ACHN (cell line): ENCODE results near the gene CFAP54.

Experiments
- DNase-seq: peaks from one replicate; pipeline ENCODE4 v3.0.0-alpha.2; 2015
- in situ Hi-C: cut with HindIII; loops from 2 replicates; pipeline ENCODE4 v1.10.0; 2017; ENCODE audit warnings: low sequenced_read_pairs, low pct_ligation_motif_present, low pct_unique_long_range_greater_than_20kb

The CFAP54 gene

GRCh38 chr12:96824838-96825236, 335.5 kb downstream of the CFAP54 start:
- in situ Hi-C loops = no loop called here
- DNase-seq = no peak

- in situ Hi-C loops = no loop called here
- DNase-seq = no peak
These were observed 338.9 kb downstream of the CFAP54 start for GRCh38 chr12:96828169-96828789.

GRCh38 chr12:96829354-96829753, 340.0 kb downstream of the CFAP54 start:
- in situ Hi-C loops = no loop called here
- no peak for DNase-seq

GRCh38 chr12:96831346-96831745, 342.0 kb downstream of the CFAP54 start:
- in situ Hi-C loops = no loop called here
- no peak for DNase-seq

- no peak for DNase-seq
- in situ Hi-C loops = no loop called here
These were observed 356.9 kb downstream of the CFAP54 start for GRCh38 chr12:96846293-96846692.

- in situ Hi-C loops = no loop called here
- no peak for DNase-seq
These were observed 361.3 kb downstream of the CFAP54 start for GRCh38 chr12:96850676-96851075.

GRCh38 chr12:96858162-96858561, 368.8 kb downstream of the CFAP54 start:
- DNase-seq = no peak
- in situ Hi-C loops = no loop called here

GRCh38 chr12:96861656-96862055, 372.3 kb downstream of the CFAP54 start:
- in situ Hi-C loops = no loop called here
- no peak for DNase-seq

GRCh38 chr12:96862326-96862725, 372.9 kb downstream of the CFAP54 start:
- in situ Hi-C loops = no loop called here

GRCh38 chr12:96864335-96864734, 375.0 kb downstream of the CFAP54 start:
- no peak for DNase-seq
- in situ Hi-C loops = no loop called here

More at GRCh38 chr12:96862326-96862725, 372.9 kb downstream of the CFAP54 start:
- no peak for DNase-seq

GRCh38 chr12:96866801-96867590, 377.6 kb downstream of the CFAP54 start:
- in situ Hi-C loops = no loop called here
- no peak for DNase-seq

GRCh38 chr12:96870946-96871345, 381.6 kb downstream of the CFAP54 start:
- in situ Hi-C loops = no loop called here
- no peak for DNase-seq

- no peak for DNase-seq
- in situ Hi-C loops = no loop called here
These were observed 383.6 kb downstream of the CFAP54 start for GRCh38 chr12:96872961-96873360.

GRCh38 chr12:96874211-96874610, 384.8 kb downstream of the CFAP54 start:
- DNase-seq = no peak
- in situ Hi-C loops = no loop called here

GRCh38 chr12:96876966-96877365, 387.6 kb downstream of the CFAP54 start:
- no peak for DNase-seq
- in situ Hi-C loops = no loop called here

GRCh38 chr12:96878704-96879103, 389.3 kb downstream of the CFAP54 start:
- in situ Hi-C loops = no loop called here
- DNase-seq = no peak

- in situ Hi-C loops = no loop called here
- DNase-seq = no peak
These were observed 389.9 kb downstream of the CFAP54 start for GRCh38 chr12:96879301-96879700.

- in situ Hi-C loops = no loop called here
- no peak for DNase-seq
These were observed 390.8 kb downstream of the CFAP54 start for GRCh38 chr12:96880220-96880619.

- DNase-seq = no peak
- in situ Hi-C loops = no loop called here
These were observed 392.2 kb downstream of the CFAP54 start for GRCh38 chr12:96881608-96882007.

GRCh38 chr12:96882862-96883261, 393.5 kb downstream of the CFAP54 start:
- no peak for DNase-seq
- in situ Hi-C loops = no loop called here
